Stimulated activated CD4-positive, alpha-beta T cell treated with anti-CD3 and anti-CD28 coated beads, Interleukin-1b, Interleukin-23, amount 100 ng/mL, for 4 hours (primary cell): Measurements from ENCODE around the gene TMEM239.
"Not testable (repeated sequence)": the region's sequence is repeated elsewhere in the genome, so short reads cannot be mapped to it uniquely, and the experiment has no call there.

Experiments
- DNase-seq, 2 donors: peaks; one replicate each; pipeline ENCODE4 v3.0.0-alpha.2; 2020; ENCODE audit warnings: low read depth in 2 of 2

The TMEM239 gene

GRCh38 chr20:2816030-2816582, at the start of gene TMEM239:
TSS of gene TMEM239 (plus strand) at chr20:2816364. CDS start at chr20:2816555, 191 bp downstream.
- DNase-seq = no peak

GRCh38 chr20:2767768-2768631, 48.2 kb upstream of the TMEM239 start:
- no peak for DNase-seq

- DNase-seq = no peak
Measured at GRCh38 chr20:2768632-2769015, 47.5 kb upstream of the TMEM239 start.

- DNase-seq = not testable (repeated sequence)
Measured at GRCh38 chr20:2770091-2770490, 46.1 kb upstream of the TMEM239 start.

- DNase-seq = no peak
Measured at GRCh38 chr20:2771631-2772080, 44.5 kb upstream of the TMEM239 start.

GRCh38 chr20:2773812-2774211, 42.4 kb upstream of the TMEM239 start:
- DNase-seq = no peak

- DNase-seq = no peak
Measured at GRCh38 chr20:2775139-2775538, 41.0 kb upstream of the TMEM239 start.

- DNase-seq = no peak
Measured at GRCh38 chr20:2778602-2779321, 37.4 kb upstream of the TMEM239 start.

GRCh38 chr20:2780948-2781347, 35.2 kb upstream of the TMEM239 start:
- no peak for DNase-seq

- no peak for DNase-seq
Measured at GRCh38 chr20:2783908-2784566, 32.1 kb upstream of the TMEM239 start.

- DNase-seq = no peak
Measured at GRCh38 chr20:2793471-2793870, 22.7 kb upstream of the TMEM239 start.

GRCh38 chr20:2794202-2794748, 21.9 kb upstream of the TMEM239 start:
- DNase-seq = no peak

- DNase-seq = no peak
Measured at GRCh38 chr20:2794866-2795447, 21.2 kb upstream of the TMEM239 start.

GRCh38 chr20:2795451-2795850, 20.7 kb upstream of the TMEM239 start:
- DNase-seq = no peak

GRCh38 chr20:2796011-2796660, 20.0 kb upstream of the TMEM239 start:
- DNase-seq = no peak

- DNase-seq = no peak
Measured at GRCh38 chr20:2797136-2797983, 18.8 kb upstream of the TMEM239 start.

- no peak for DNase-seq
Measured at GRCh38 chr20:2798095-2798805, 17.9 kb upstream of the TMEM239 start.

- DNase-seq = no peak
Measured at GRCh38 chr20:2798814-2799213, 17.4 kb upstream of the TMEM239 start.

GRCh38 chr20:2799271-2799670, 16.9 kb upstream of the TMEM239 start:
- DNase-seq = no peak
